ENCODE data around the gene SDK1. TPM values are rescaled to one million over a fixed set of nuclear protein-coding genes. Genes with fewer than 3 reads are reported as not detected.

Gene SDK1
- total RNA-seq, 1 donor = 0.27 TPM

DNA sequence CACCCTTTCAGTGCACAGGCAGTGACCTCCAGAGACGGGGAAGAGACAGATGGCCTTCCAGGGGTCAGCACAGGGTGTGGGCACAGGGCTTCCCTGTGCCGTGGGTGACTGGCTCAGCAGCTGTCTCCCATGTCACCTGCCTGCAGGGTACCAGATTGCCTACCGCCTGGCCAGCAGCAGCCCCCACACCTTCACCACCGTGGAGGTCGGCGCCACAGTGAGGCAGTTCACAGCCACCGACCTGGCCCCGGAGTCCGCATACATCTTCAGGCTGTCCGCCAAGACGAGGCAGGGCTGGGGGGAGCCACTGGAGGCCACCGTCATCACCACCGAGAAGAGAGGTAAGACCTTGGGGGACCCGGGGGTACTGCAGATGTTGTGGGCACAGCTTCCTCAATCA, 844.5 kb downstream of the SDK1 start:
- H3K4me3 ChIP-seq (ENCODE audit: low read depth, low read length) = no peak overlapping the region
- DNase-seq (ENCODE audit: low read depth) = no peak
- TF ChIP-seq, protein P1, sequence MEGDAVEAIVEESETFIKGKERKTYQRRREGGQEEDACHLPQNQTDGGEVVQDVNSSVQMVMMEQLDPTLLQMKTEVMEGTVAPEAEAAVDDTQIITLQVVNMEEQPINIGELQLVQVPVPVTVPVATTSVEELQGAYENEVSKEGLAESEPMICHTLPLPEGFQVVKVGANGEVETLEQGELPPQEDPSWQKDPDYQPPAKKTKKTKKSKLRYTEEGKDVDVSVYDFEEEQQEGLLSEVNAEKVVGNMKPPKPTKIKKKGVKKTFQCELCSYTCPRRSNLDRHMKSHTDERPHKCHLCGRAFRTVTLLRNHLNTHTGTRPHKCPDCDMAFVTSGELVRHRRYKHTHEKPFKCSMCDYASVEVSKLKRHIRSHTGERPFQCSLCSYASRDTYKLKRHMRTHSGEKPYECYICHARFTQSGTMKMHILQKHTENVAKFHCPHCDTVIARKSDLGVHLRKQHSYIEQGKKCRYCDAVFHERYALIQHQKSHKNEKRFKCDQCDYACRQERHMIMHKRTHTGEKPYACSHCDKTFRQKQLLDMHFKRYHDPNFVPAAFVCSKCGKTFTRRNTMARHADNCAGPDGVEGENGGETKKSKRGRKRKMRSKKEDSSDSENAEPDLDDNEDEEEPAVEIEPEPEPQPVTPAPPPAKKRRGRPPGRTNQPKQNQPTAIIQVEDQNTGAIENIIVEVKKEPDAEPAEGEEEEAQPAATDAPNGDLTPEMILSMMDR (IDR thresholded peaks at IDR 0.05; ENCODE audit: insufficient read depth, low read length) = no peak

- DNase-seq (ENCODE audit: low read depth) = no peak
- TF ChIP-seq, protein P1 (IDR thresholded peaks at IDR 0.05; ENCODE audit: insufficient read depth, low read length) = no peak
- no peak overlapping the region for H3K4me3 ChIP-seq (ENCODE audit: low read depth, low read length)
Observed at GRCh38 chr7:4147926-4148620, 847.0 kb downstream of the SDK1 start.

DNA sequence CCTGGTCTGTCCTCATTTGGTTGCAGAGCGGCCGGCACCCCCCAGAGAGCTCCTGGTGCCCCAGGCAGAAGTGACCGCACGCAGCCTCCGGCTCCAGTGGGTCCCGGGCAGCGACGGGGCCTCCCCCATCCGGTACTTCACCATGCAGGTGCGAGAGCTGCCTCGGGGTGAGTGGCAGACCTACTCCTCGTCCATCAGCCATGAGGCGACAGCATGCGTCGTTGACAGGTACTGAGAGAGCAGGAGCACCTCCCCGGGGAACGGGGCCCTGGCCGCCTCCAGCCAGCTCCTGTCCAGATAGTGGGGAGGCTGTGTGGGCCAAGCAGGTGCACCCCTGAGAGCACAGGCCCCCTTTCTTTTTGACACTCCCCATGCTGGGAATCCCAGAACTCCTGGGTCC, 848.2 kb downstream of the SDK1 start:
- TF ChIP-seq, protein P1 (IDR thresholded peaks at IDR 0.05; ENCODE audit: insufficient read depth, low read length) = no peak
- H3K4me3 ChIP-seq (ENCODE audit: low read depth, low read length) = no peak overlapping the region
- no peak for DNase-seq (ENCODE audit: low read depth)

DNA sequence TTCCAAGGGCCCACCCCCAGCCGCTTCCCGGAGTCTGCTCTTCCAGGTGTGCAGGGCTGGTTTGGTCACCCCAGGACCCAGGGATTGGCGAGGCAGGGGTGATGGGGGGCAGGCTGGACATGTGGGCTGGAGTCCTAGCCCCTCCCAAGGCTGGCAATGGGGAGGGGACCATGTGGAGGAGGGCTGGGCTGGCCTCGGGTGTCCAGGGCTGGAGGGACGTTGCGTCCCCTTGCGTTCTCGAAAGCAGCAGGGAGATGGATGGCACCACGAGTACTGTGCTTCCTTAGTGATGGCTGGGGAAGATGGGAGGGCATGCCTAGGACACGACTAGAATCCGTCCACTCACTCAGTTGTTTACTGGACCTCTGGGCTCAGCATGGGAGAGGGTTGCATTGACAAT, 848.6 kb downstream of the SDK1 start:
- TF ChIP-seq, protein P1 (IDR thresholded peaks at IDR 0.05; ENCODE audit: insufficient read depth, low read length) = no peak
- no peak for DNase-seq (ENCODE audit: low read depth)
- H3K4me3 ChIP-seq (ENCODE audit: low read depth, low read length) = no peak overlapping the region

- no peak for DNase-seq (ENCODE audit: low read depth)
- TF ChIP-seq, protein P1 (IDR thresholded peaks at IDR 0.05; ENCODE audit: insufficient read depth, low read length) = no peak
- H3K4me3 ChIP-seq (ENCODE audit: low read depth, low read length) = no peak overlapping the region
Observed at GRCh38 chr7:4150731-4151130, 849.7 kb downstream of the SDK1 start.

GRCh38 chr7:4151524-4151923, 850.5 kb downstream of the SDK1 start:
- H3K4me3 ChIP-seq (ENCODE audit: low read depth, low read length) = no peak overlapping the region
- TF ChIP-seq, protein P1 (IDR thresholded peaks at IDR 0.05; ENCODE audit: insufficient read depth, low read length) = no peak
- no peak for DNase-seq (ENCODE audit: low read depth)

Measured in fibroblast of the aortic adventitia (primary cell).